KMS-11 (cell line): ENCODE measurements around the gene HNRNPDL.
"Not testable (repeated sequence)": the region's sequence is repeated elsewhere in the genome, so short reads cannot be mapped to it uniquely, and the experiment has no call there.

Source experiments
- H2AFZ ChIP-seq: fragments of 200-600 bp; sonication (generic); 2 replicates; pipeline ENCODE4 v1.6.1; 2016; ENCODE audit warnings: antibody characterized with exemption, mixed run types, low read depth
- H3K27ac ChIP-seq: fragments of 200-600 bp; sonication (generic); 2 replicates; pipeline ENCODE4 v1.6.1; 2016; ENCODE audit warnings: mild to moderate bottlenecking, mixed run types
- H3K27me3 ChIP-seq: fragments of 200-600 bp; sonication (generic); 2 replicates; pipeline ENCODE4 v1.6.1; 2017; ENCODE audit warnings: mild to moderate bottlenecking, low read depth, mixed run types, moderate library complexity; ENCODE audit not compliant: insufficient read depth
- H3K36me3 ChIP-seq: fragments of 200-600 bp; sonication (generic); 2 replicates; pipeline ENCODE4 v1.6.1; 2017; ENCODE audit warnings: mild to moderate bottlenecking, mixed run types; ENCODE audit not compliant: insufficient read depth
- H3K4me1 ChIP-seq: fragments of 200-600 bp; sonication (generic); 2 replicates; pipeline ENCODE4 v1.6.1; 2016; ENCODE audit warnings: mild to moderate bottlenecking, low read depth, mixed run types; ENCODE audit not compliant: poor library complexity, severe bottlenecking
- H3K4me2 ChIP-seq: fragments of 200-600 bp; sonication (generic); 2 replicates; pipeline ENCODE4 v1.7.0; 2016; ENCODE audit warnings: mild to moderate bottlenecking, mixed run types
- H3K4me3 ChIP-seq: fragments of 200-600 bp; sonication (generic); IDR thresholded peaks from 2 replicates; pipeline ENCODE4 v1.6.1; 2017; ENCODE audit warnings: low read depth, low read length, mixed read lengths; ENCODE audit not compliant: insufficient read depth
- H3K79me2 ChIP-seq: fragments of 200-600 bp; sonication (generic); 2 replicates; pipeline ENCODE4 v1.6.1; 2016; ENCODE audit warnings: low read depth, mixed run types; ENCODE audit not compliant: insufficient read depth
- H3K9ac ChIP-seq: fragments of 200-600 bp; sonication (generic); 2 replicates; pipeline ENCODE4 v1.6.1; 2016; ENCODE audit warnings: mild to moderate bottlenecking, mixed run types
- H4K20me1 ChIP-seq: fragments of 200-600 bp; sonication (generic); 2 replicates; pipeline ENCODE4 v1.6.1; 2016; ENCODE audit warnings: mild to moderate bottlenecking, mixed run types; ENCODE audit not compliant: insufficient read depth
- CTCF ChIP-seq: fragments of 200-600 bp; sonication (generic); conservative IDR thresholded peaks from 2 replicates; pipeline ENCODE4 v1.6.1; 2017; ENCODE audit warnings: low read depth, mild to moderate bottlenecking, antibody characterized with exemption, low read length, moderate library complexity, mixed read lengths

HNRNPDL gene

GRCh38 chr4:82398263-82398662 lies 32.0 kb downstream of the HNRNPDL start:
- Histone ChIP-seq H3K79me2 (no peaks in the 10 kb centered on the region), H3K27me3 (no peaks in the 10 kb centered on the region), H3K9ac (no peak overlapping the region), H3K4me2 (no peak overlapping the region), H3K27ac (no peak overlapping the region), H2AFZ (no peak overlapping the region), H3K36me3 (no peaks in the 10 kb centered on the region), H3K4me3 (no peak overlapping the region), H3K4me1 (no peaks in the 10 kb centered on the region), H4K20me1 (no peaks in the 10 kb centered on the region)
- TF ChIP-seq CTCF = no peak

- H2AFZ ChIP-seq = no peak overlapping the region
- H3K36me3 ChIP-seq = no peaks in the 10 kb centered on the region
- H3K4me3 ChIP-seq = no peak overlapping the region
- no peak overlapping the region for H3K9ac ChIP-seq
- no peaks in the 10 kb centered on the region for H3K4me1 ChIP-seq
- no peaks in the 10 kb centered on the region for H3K27me3 ChIP-seq
- H3K4me2 ChIP-seq = no peak overlapping the region
- H3K79me2 ChIP-seq = no peaks in the 10 kb centered on the region
- no peak for TF ChIP-seq CTCF
- no peaks in the 10 kb centered on the region for H4K20me1 ChIP-seq
- no peak overlapping the region for H3K27ac ChIP-seq
Measured at GRCh38 chr4:82397527-82397926, 32.7 kb downstream of the HNRNPDL start.

GRCh38 chr4:82394896-82395295 lies 35.4 kb downstream of the HNRNPDL start:
- no peak for TF ChIP-seq CTCF
- no peak overlapping the region for H3K4me2 ChIP-seq
- no peak overlapping the region for H2AFZ ChIP-seq
- H4K20me1 ChIP-seq = no peaks in the 10 kb centered on the region
- H3K4me3 ChIP-seq = no peak overlapping the region
- no peaks in the 10 kb centered on the region for H3K4me1 ChIP-seq
- no peaks in the 10 kb centered on the region for H3K36me3 ChIP-seq
- H3K9ac ChIP-seq = no peak overlapping the region
- no peak overlapping the region for H3K27ac ChIP-seq
- H3K79me2 ChIP-seq = no peaks in the 10 kb centered on the region
- no peaks in the 10 kb centered on the region for H3K27me3 ChIP-seq

- H4K20me1 ChIP-seq, H3K4me3 ChIP-seq, H3K79me2 ChIP-seq, H2AFZ ChIP-seq, H3K27ac ChIP-seq, H3K9ac ChIP-seq, H3K36me3 ChIP-seq, H3K4me1 ChIP-seq, H3K4me2 ChIP-seq, H3K27me3 ChIP-seq: not testable (repeated sequence)
Measured at GRCh38 chr4:82390061-82390460, 40.2 kb downstream of the HNRNPDL start.

- Histone ChIP-seq H3K4me3 (no peak overlapping the region), H3K4me2 (no peak overlapping the region)
- TF ChIP-seq CTCF = no peak
Measured at GRCh38 chr4:82388405-82388804, 41.9 kb downstream of the HNRNPDL start.

GRCh38 chr4:82386312-82386711 lies 44.0 kb downstream of the HNRNPDL start:
- H4K20me1 ChIP-seq, H3K27ac ChIP-seq, H3K27me3 ChIP-seq, H3K9ac ChIP-seq, H3K36me3 ChIP-seq, H3K4me3 ChIP-seq, H3K79me2 ChIP-seq, H3K4me2 ChIP-seq, H2AFZ ChIP-seq, H3K4me1 ChIP-seq: not testable (repeated sequence)

More at GRCh38 chr4:82388405-82388804, 41.9 kb downstream of the HNRNPDL start:
- Histone ChIP-seq H3K36me3 (no peaks in the 10 kb centered on the region), H3K9ac (no peak overlapping the region), H3K4me1 (no peaks in the 10 kb centered on the region), H3K27ac (no peak overlapping the region), H2AFZ (no peak overlapping the region), H3K27me3 (no peaks in the 10 kb centered on the region), H3K79me2 (no peaks in the 10 kb centered on the region), H4K20me1 (no peaks in the 10 kb centered on the region)
